HCT116 (cell line): Measurements from ENCODE around the gene ATP2A3.

Source experiments
- CEBPB ChIP-seq: IDR thresholded peaks from 2 replicates; pipeline ENCODE4 v1.6.1; 2012; ENCODE audit warnings: low read depth
- ELF1 ChIP-seq: IDR thresholded peaks from 2 replicates; pipeline ENCODE4 v1.6.1; 2012; ENCODE audit warnings: low read depth, borderline replicate concordance
- POLR2A ChIP-seq: IDR thresholded peaks from 2 replicates; pipeline ENCODE4 v1.7.0; 2011; ENCODE audit warnings: borderline replicate concordance; ENCODE audit not compliant: insufficient read depth, insufficient read length; ENCODE audit errors: extremely low read depth
- RAD21 ChIP-seq: IDR thresholded peaks from 2 replicates; pipeline ENCODE4 v1.6.1; 2012; ENCODE audit warnings: low read depth, mild to moderate bottlenecking
- SIN3A ChIP-seq: IDR thresholded peaks from 2 replicates; pipeline ENCODE4 v1.6.1; 2012; ENCODE audit warnings: low read depth
- TF ChIP-seq, protein P1 (sequence below), 3 experiments: fragments of 200-600 bp in 1 of 3; sonication (generic) in 1 of 3; IDR thresholded peaks in 2 of 3; conservative IDR thresholded peaks in 1 of 3; 2 replicates each; pipeline ENCODE4 v1.5.1; 2012 to 2017; ENCODE audit warnings: low read depth in 2 of 3, low read length in 2 of 3, antibody characterized with exemption in 1 of 3, borderline replicate concordance in 1 of 3, control low read depth in 1 of 3, mild to moderate bottlenecking in 1 of 3, mixed read lengths in 1 of 3, mixed run types in 1 of 3, moderate library complexity in 1 of 3; ENCODE audit not compliant: insufficient read depth in 1 of 3
- TF ChIP-seq, protein P2 (sequence below): IDR thresholded peaks from 2 replicates; pipeline ENCODE4 v1.6.1; 2012; ENCODE audit warnings: low read depth

DNA sequence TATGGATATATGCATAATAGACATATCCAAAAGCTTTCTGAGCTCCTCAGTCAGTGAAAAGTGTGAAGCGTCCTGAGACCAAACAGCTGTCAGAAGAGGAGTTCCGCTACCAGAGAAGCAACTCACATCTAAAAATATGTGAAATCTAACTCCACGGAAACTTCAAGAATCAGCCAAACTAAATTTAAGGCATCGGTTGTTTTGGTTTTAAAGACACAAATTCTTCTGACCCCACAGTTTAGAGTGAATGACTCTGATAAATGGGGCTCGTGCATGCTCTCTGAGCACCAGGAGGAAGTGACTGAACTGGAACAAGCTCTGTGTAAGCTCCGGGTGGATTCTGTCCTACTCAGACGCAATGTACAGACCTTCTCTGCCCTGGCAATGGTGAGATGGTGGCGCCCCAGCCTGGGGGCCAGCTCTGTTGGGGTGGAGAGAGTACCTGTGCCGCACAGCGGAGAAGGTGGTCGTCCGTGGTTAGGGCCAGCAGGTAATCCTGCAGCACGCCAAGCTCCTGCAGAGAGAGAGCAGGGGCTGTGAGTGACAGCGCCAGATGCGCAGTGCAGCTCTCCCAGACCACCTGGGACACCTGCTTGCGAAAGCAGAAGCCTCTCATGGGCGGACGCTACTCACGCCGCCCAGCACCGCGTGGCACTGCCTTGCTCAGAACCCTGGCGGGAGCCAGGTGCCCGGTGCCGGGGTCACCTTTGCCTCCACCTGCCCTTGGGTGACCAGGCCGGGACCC, 44.4 kb upstream of the ATP2A3 start:
- TF ChIP-seq, protein P1, sequence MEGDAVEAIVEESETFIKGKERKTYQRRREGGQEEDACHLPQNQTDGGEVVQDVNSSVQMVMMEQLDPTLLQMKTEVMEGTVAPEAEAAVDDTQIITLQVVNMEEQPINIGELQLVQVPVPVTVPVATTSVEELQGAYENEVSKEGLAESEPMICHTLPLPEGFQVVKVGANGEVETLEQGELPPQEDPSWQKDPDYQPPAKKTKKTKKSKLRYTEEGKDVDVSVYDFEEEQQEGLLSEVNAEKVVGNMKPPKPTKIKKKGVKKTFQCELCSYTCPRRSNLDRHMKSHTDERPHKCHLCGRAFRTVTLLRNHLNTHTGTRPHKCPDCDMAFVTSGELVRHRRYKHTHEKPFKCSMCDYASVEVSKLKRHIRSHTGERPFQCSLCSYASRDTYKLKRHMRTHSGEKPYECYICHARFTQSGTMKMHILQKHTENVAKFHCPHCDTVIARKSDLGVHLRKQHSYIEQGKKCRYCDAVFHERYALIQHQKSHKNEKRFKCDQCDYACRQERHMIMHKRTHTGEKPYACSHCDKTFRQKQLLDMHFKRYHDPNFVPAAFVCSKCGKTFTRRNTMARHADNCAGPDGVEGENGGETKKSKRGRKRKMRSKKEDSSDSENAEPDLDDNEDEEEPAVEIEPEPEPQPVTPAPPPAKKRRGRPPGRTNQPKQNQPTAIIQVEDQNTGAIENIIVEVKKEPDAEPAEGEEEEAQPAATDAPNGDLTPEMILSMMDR (IDR thresholded peaks at IDR 0.05 in 2 of 3, conservative IDR thresholded peaks at IDR 0.05 in 1 of 3; ENCODE audit: borderline replicate concordance in 1 of 3, insufficient read depth in 1 of 3, low read depth in 2 of 3, low read length in 2 of 3): no peak
- TF ChIP-seq POLR2A: no peak
- no peak for TF ChIP-seq SIN3A
- no peak for TF ChIP-seq ELF1
- TF ChIP-seq, protein P2, sequence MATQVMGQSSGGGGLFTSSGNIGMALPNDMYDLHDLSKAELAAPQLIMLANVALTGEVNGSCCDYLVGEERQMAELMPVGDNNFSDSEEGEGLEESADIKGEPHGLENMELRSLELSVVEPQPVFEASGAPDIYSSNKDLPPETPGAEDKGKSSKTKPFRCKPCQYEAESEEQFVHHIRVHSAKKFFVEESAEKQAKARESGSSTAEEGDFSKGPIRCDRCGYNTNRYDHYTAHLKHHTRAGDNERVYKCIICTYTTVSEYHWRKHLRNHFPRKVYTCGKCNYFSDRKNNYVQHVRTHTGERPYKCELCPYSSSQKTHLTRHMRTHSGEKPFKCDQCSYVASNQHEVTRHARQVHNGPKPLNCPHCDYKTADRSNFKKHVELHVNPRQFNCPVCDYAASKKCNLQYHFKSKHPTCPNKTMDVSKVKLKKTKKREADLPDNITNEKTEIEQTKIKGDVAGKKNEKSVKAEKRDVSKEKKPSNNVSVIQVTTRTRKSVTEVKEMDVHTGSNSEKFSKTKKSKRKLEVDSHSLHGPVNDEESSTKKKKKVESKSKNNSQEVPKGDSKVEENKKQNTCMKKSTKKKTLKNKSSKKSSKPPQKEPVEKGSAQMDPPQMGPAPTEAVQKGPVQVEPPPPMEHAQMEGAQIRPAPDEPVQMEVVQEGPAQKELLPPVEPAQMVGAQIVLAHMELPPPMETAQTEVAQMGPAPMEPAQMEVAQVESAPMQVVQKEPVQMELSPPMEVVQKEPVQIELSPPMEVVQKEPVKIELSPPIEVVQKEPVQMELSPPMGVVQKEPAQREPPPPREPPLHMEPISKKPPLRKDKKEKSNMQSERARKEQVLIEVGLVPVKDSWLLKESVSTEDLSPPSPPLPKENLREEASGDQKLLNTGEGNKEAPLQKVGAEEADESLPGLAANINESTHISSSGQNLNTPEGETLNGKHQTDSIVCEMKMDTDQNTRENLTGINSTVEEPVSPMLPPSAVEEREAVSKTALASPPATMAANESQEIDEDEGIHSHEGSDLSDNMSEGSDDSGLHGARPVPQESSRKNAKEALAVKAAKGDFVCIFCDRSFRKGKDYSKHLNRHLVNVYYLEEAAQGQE: no peak
- no peak for TF ChIP-seq CEBPB
- no peak for TF ChIP-seq RAD21
